Gastrocnemius medialis (tissue), 4 donors: ENCODE results near the gene TMEM123. TPM values are rescaled to one million over a fixed set of nuclear protein-coding genes. Genes with fewer than 3 reads are reported as not detected.

Source experiments
- ATAC-seq, 2 donors: fragments of 150-250 bp; one replicate each; pipeline ENCODE4 v1.9.1; 2016
- DNase-seq, 2 donors: peaks; one replicate each; pipeline ENCODE4 v3.0.0-alpha.2; 2019
- H3K27ac ChIP-seq, 4 donors: fragments of 200-600 bp; sonication (generic); 1 replicate in 1 of 4; 2 replicates in 3 of 4; pipeline ENCODE4 v1.5.1; 2016 to 2018; ENCODE audit warnings: mild to moderate bottlenecking in 2 of 4, moderate library complexity in 1 of 4
- H3K27me3 ChIP-seq, 3 donors: fragments of 200-600 bp; sonication (generic) in 2 of 3; 1 replicate in 1 of 3; 2 replicates in 2 of 3; pipeline versions ENCODE4 v1.5.1 to v1.6.0; 2016 to 2019; ENCODE audit warnings: mild to moderate bottlenecking in 1 of 3, moderate library complexity in 1 of 3
- H3K36me3 ChIP-seq, 2 donors: fragments of 200-600 bp; sonication (generic) in 1 of 2; one replicate each; pipeline ENCODE4 v1.5.1; 2017 to 2018
- H3K4me1 ChIP-seq, 2 donors: fragments of 200-600 bp; sonication (generic) in 1 of 2; one replicate each; pipeline ENCODE4 v1.5.1; 2016 to 2017; ENCODE audit warnings: mild to moderate bottlenecking in 2 of 2
- H3K4me3 ChIP-seq, 4 donors: fragments of 200-600 bp; sonication (generic) in 3 of 4; 1 replicate in 1 of 4; 2 replicates in 3 of 4; pipeline ENCODE4 v1.5.1; 2016 to 2019; ENCODE audit warnings: mild to moderate bottlenecking in 2 of 4
- H3K9me3 ChIP-seq, 3 donors: fragments of 200-600 bp; sonication (generic) in 2 of 3; 1 replicate in 1 of 3; 2 replicates in 2 of 3; pipeline ENCODE4 v1.5.1; 2016 to 2019
- CTCF ChIP-seq, 5 experiments: fragments of 450-650 bp in 3 of 5; fragments of 200-600 bp in 2 of 5; sonication (generic) in 2 of 5; IDR thresholded peaks in 4 of 5; conservative IDR thresholded peaks in 1 of 5; 1 replicate in 4 of 5; 2 replicates in 1 of 5; pipeline ENCODE4 v1.5.1; 2016 to 2019; ENCODE audit warnings: antibody characterized with exemption in 5 of 5, mild to moderate bottlenecking in 3 of 5, moderate library complexity in 3 of 5
- POLR2A ChIP-seq, 2 donors: fragments of 450-650 bp; IDR thresholded peaks; one replicate each; pipeline ENCODE4 v1.6.1; 2017; ENCODE audit warnings: antibody characterized with exemption in 2 of 2, mild to moderate bottlenecking in 2 of 2, moderate library complexity in 2 of 2
- in situ Hi-C, 4 donors: fragments of 200-750 bp; cut with MboI; loops; one replicate each; pipeline versions ENCODE4 v1.15.0 to v1.8.0; 2017; ENCODE audit warnings: low sequenced_read_pairs in 4 of 4
- intact Hi-C: fragments of 100-400 bp; cut with DNase I; formaldehyde crosslinking; loops from one replicate; pipeline ENCODE4 v1.15.1; 2023; ENCODE audit warnings: low total_unique reads
- total RNA-seq, 4 donors: library from RNA; depleted of rRNA; stranded (reverse); fragments of >200 nt; gene quantifications; one replicate each; pipeline versions ENCODE4 v1.1.0 to v1.2.3, GENCODE V29; 2016

Gene TMEM123
- total RNA-seq, 4 donors from 2014 or later = 12.5 to 38.0 (median 22.6) TPM

- H3K4me1 ChIP-seq = no peaks in the 10 kb centered on the region
- intact Hi-C loops (no loop called here), in situ Hi-C loops (no loop called here)
- no peaks in the 10 kb centered on the region for H3K36me3 ChIP-seq
- no peak overlapping the region for H3K4me3 ChIP-seq
- ATAC-seq (no peak), DNase-seq (no peak)
- no peaks in the 10 kb centered on the region for H3K27me3 ChIP-seq
- TF ChIP-seq POLR2A (IDR thresholded peaks at IDR 0.05) (no peak), CTCF (IDR thresholded peaks at IDR 0.05 in 4 of 5, conservative IDR thresholded peaks at IDR 0.05 in 1 of 5) (no peak)
- H3K9me3 ChIP-seq = no peaks in the 10 kb centered on the region
- no peak overlapping the region for H3K27ac ChIP-seq
Measured at GRCh38 chr11:102458548-102458947, 6.0 kb upstream of the TMEM123 start.

- H3K4me1 ChIP-seq = peaks cover 0 to 5% of the 10 kb centered on the region in 2 donors
- ATAC-seq (no peak), DNase-seq (no peak)
- H3K9me3 ChIP-seq = no peaks in the 10 kb centered on the region
- intact Hi-C loops = no loop called here
- no peaks in the 10 kb centered on the region for H3K27me3 ChIP-seq
- H3K4me3 ChIP-seq = no peak overlapping the region
- in situ Hi-C loops = no loop called here
- H3K36me3 ChIP-seq = no peaks in the 10 kb centered on the region
- TF ChIP-seq POLR2A (IDR thresholded peaks at IDR 0.05) (no peak), CTCF (IDR thresholded peaks at IDR 0.05 in 4 of 5, conservative IDR thresholded peaks at IDR 0.05 in 1 of 5) (no peak)
- no peak overlapping the region for H3K27ac ChIP-seq
Measured at GRCh38 chr11:102457865-102458264, 5.3 kb upstream of the TMEM123 start.

GRCh38 chr11:102457056-102457677 is 4.6 kb upstream of the TMEM123 start:
- DNase-seq = no peak
- peaks cover 0 to 5% of the 10 kb centered on the region in 2 donors for H3K4me1 ChIP-seq
- no peaks in the 10 kb centered on the region for H3K36me3 ChIP-seq
- no peak for ATAC-seq
- no peak overlapping the region for H3K27ac ChIP-seq
- intact Hi-C loops (no loop called here), in situ Hi-C loops (no loop called here)
- no peaks in the 10 kb centered on the region for H3K9me3 ChIP-seq
- H3K4me3 ChIP-seq = no peak overlapping the region
- H3K27me3 ChIP-seq = no peaks in the 10 kb centered on the region
- TF ChIP-seq POLR2A (IDR thresholded peaks at IDR 0.05) (no peak), CTCF (IDR thresholded peaks at IDR 0.05 in 4 of 5, conservative IDR thresholded peaks at IDR 0.05 in 1 of 5) (no peak)

- H3K9me3 ChIP-seq = no peaks in the 10 kb centered on the region
- intact Hi-C loops (no loop called here), in situ Hi-C loops (no loop called here)
- no peak overlapping the region for H3K27ac ChIP-seq
- no peak overlapping the region for H3K4me3 ChIP-seq
- H3K4me1 ChIP-seq = peaks cover 0 to 7% of the 10 kb centered on the region in 2 donors
- no peak for DNase-seq
- ATAC-seq = no peak
- TF ChIP-seq CTCF (IDR thresholded peaks at IDR 0.05 in 4 of 5, conservative IDR thresholded peaks at IDR 0.05 in 1 of 5) (no peak), POLR2A (IDR thresholded peaks at IDR 0.05) (no peak)
- H3K36me3 ChIP-seq = no peaks in the 10 kb centered on the region
- no peaks in the 10 kb centered on the region for H3K27me3 ChIP-seq
Measured at GRCh38 chr11:102456381-102456780, 3.8 kb upstream of the TMEM123 start.

GRCh38 chr11:102453921-102454320 is 1.4 kb upstream of the TMEM123 start:
- Histone ChIP-seq H3K4me3 (no peak overlapping the region), H3K27ac (peak overlapping the region in 1 of 4 donors; percentile 78), H3K4me1 (peaks cover 10 to 13% of the 10 kb centered on the region in 2 donors), H3K9me3 (no peaks in the 10 kb centered on the region), H3K27me3 (no peaks in the 10 kb centered on the region), H3K36me3 (no peaks in the 10 kb centered on the region)
- TF ChIP-seq CTCF (IDR thresholded peaks at IDR 0.05 in 4 of 5, conservative IDR thresholded peaks at IDR 0.05 in 1 of 5) (no peak), POLR2A (IDR thresholded peaks at IDR 0.05) (no peak)
- DNase-seq (no peak), ATAC-seq (no peak)
- intact Hi-C loops = loop anchor here (2.0 to 5.0 kb wide), 2 partner anchors 62 to 107 kb away; partner anchors contain the start of gene BIRC2
- in situ Hi-C loops = no loop called here
